GM19035 (cell line): ENCODE data around the gene TEP1.
"Not testable (repeated sequence)": the region's sequence is repeated elsewhere in the genome, so short reads cannot be mapped to it uniquely, and the experiment has no call there.

Experiments
- ATAC-seq: cut with Tn5 transposase; IDR thresholded peaks from one replicate; pipeline ENCODE4 v1.9.1; 2021; ENCODE audit not compliant: unreplicated experiment

The TEP1 gene

GRCh38 chr14:20391505-20391904, 21.8 kb downstream of the TEP1 start:
- ATAC-seq, result no peak

- ATAC-seq, result no peak
Observed at GRCh38 chr14:20388159-20388558, 25.1 kb downstream of the TEP1 start.

GRCh38 chr14:20387576-20387975, 25.7 kb downstream of the TEP1 start:
- ATAC-seq, result no peak

- no peak for ATAC-seq
Observed at GRCh38 chr14:20386276-20386855, 26.9 kb downstream of the TEP1 start.

GRCh38 chr14:20384886-20385285, 28.4 kb downstream of the TEP1 start:
- ATAC-seq, result no peak

- no peak for ATAC-seq
Observed at GRCh38 chr14:20384321-20384720, 29.0 kb downstream of the TEP1 start.

GRCh38 chr14:20383636-20384035, 29.7 kb downstream of the TEP1 start:
- no peak for ATAC-seq

- ATAC-seq, result no peak
Observed at GRCh38 chr14:20383032-20383431, 30.3 kb downstream of the TEP1 start.

- ATAC-seq, result no peak
Observed at GRCh38 chr14:20382526-20382925, 30.8 kb downstream of the TEP1 start.

- ATAC-seq, result no peak
Observed at GRCh38 chr14:20381341-20381740, 32.0 kb downstream of the TEP1 start.

- ATAC-seq, result no peak
Observed at GRCh38 chr14:20380681-20381080, 32.6 kb downstream of the TEP1 start.

GRCh38 chr14:20379743-20380142, 33.6 kb downstream of the TEP1 start:
- ATAC-seq, result no peak

- no peak for ATAC-seq
Observed at GRCh38 chr14:20377171-20377570, 36.1 kb downstream of the TEP1 start.

GRCh38 chr14:20376071-20376588, 37.2 kb downstream of the TEP1 start:
- ATAC-seq, result no peak

GRCh38 chr14:20375471-20375870, 37.8 kb downstream of the TEP1 start:
- no peak for ATAC-seq

GRCh38 chr14:20372796-20373195, 40.5 kb downstream of the TEP1 start:
- no peak for ATAC-seq

GRCh38 chr14:20365928-20366327, 47.4 kb downstream of the TEP1 start:
- no peak for ATAC-seq

- not testable (repeated sequence) for ATAC-seq
Observed at GRCh38 chr14:20358474-20358873, 54.8 kb downstream of the TEP1 start.

GRCh38 chr14:20356422-20356821, 56.9 kb downstream of the TEP1 start:
- ATAC-seq, result no peak

- ATAC-seq, result no peak
Observed at GRCh38 chr14:20350860-20351259, 62.4 kb downstream of the TEP1 start.

GRCh38 chr14:20350282-20350681, 63.0 kb downstream of the TEP1 start:
- ATAC-seq, result no peak

GRCh38 chr14:20347747-20348146, 65.6 kb downstream of the TEP1 start:
- ATAC-seq, result no peak

- no peak for ATAC-seq
Observed at GRCh38 chr14:20346713-20347112, 66.6 kb downstream of the TEP1 start.
